Stimulated activated CD4-positive, alpha-beta T cell treated with anti-CD3 and anti-CD28 coated beads, Interleukin-12 subunit alpha, Interleukin-12 subunit beta, amount 100 ng/mL, for 24 hours (primary cell): ENCODE results near the gene VSIG8.

ENCODE experiments used
- DNase-seq, 2 experiments: peaks; one replicate each; pipeline ENCODE4 v3.0.0-alpha.2; 2020; ENCODE audit warnings: low read depth in 2 of 2

VSIG8 gene

DNA sequence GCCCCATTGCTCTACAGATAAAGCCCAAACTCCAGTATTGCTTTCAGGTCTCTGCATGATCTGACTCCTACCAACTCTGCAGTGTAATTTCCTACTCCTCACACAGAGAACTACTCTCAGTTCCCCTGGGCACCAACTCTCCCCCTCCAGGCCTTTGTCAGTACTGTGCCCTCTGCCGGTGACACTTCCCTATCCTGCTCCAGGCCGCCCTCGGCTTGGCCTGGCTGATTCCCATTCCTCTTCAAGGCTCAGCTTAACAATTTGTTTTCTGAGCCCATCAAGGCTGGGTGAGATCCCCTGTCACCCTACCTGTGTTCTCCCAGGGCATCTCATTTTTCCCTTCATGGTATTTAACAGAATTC, 33.2 kb downstream of the VSIG8 start:
- no peak for DNase-seq

- DNase-seq, result no peak
These were observed 33.7 kb downstream of the VSIG8 start for GRCh38 chr1:159828581-159829272.

GRCh38 chr1:159828176-159828575, 34.3 kb downstream of the VSIG8 start:
- no peak for DNase-seq

DNA sequence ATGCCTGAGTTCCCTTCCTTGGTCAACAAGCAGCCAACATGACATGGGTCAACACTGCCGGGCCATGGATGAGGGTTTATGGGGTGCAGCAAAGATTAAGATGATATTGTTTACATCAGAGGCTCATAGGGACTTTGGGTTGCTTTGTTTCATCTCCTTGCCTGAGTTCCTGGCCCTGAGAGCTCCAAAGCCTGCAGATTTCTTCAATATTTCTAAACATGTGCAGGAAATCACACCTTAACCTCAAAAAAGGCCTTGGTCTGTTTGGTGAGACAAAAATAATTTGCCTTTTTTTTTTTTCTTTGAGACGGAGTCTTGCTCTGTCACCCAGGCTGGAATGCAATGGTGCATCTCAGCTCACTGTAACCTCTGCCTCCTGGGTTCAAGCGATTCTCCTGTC, 34.9 kb downstream of the VSIG8 start:
- DNase-seq, result no peak

- no peak for DNase-seq
These were observed 35.4 kb downstream of the VSIG8 start for GRCh38 chr1:159827102-159827490.

GRCh38 chr1:159826441-159827101, 35.9 kb downstream of the VSIG8 start, which contains the start of gene SLAMF8:
Gene SLAMF8, plus strand, starts transcription at chr1:159826873. Its CDS starts 26 bp downstream, at chr1:159826899.
- peak; percentile 21 to 43 for DNase-seq

GRCh38 chr1:159825564-159825963, 36.9 kb downstream of the VSIG8 start:
- DNase-seq, result no peak

DNA sequence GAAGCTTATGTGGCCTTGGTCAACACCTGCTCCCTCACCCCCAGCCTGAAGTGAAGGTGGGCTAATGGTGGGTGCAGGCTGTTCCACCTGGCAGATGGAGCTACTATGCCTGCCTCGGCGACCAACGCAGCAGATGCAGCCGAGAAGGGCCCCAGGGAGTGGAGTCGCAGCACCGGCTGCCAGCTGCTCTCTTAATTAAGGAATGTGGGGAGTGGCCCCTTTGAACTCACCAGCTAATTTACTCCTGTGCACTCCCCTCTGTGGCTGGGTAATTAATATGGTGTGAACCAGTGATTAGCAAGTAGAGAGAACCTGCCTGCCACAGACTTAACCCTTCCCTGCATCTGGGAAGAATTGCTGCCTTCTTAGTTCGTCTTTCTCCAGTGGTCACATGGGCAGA, 39.1 kb downstream of the VSIG8 start:
- no peak for DNase-seq

DNA sequence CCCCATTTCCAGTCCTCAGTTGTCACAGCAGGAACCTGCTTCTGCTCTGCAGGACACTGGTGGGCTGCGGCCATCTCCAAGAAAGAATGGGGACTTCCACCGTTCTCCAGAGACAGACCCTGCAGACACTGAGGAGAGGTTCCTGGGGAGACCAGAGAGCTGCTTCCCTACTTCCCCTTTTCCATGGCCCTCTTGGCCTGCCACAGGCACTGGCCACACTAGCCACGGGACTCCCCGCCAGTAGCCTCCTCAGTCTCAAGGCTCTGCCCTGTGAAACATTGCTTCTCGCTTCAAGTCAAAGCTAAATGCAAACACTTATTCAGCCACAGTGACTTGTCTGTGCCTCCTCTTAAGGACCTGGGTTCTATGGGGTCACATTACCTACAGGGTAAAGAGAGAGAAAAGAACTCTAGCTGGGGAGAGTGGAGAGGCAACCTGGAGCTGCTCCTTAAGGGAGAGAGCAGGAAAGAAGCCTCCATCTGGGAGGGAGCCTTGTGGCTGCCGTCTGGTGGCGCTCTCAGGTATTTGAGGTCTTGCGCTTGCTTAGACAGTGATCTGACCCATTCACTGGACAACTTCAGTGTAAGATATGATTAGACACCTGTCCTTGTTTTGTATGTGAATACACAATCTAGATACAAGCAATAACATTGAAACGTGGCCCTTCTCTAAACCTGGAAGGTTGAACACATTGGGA, 41.1 kb downstream of the VSIG8 start:
- DNase-seq, result no peak

- no peak for DNase-seq
These were observed 45.0 kb downstream of the VSIG8 start for GRCh38 chr1:159817276-159818041.

DNA sequence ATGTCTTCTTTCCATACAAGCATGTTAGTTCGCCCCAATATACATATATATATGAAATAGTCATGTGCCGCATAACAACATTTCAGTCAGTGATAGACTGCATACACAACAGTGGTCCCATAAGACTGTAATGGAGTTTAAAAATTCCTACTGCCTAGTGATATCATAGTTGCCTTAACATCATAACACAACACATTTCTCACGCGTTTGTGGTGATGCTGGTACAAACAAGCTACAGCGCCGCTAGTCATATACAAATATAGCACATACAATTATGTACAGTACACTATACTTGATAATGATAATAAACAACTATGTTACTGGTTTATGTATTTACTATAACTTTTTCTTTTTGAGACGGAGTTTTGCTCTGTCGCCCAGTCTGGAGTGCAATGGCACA, 46.5 kb downstream of the VSIG8 start:
- no peak for DNase-seq

DNA sequence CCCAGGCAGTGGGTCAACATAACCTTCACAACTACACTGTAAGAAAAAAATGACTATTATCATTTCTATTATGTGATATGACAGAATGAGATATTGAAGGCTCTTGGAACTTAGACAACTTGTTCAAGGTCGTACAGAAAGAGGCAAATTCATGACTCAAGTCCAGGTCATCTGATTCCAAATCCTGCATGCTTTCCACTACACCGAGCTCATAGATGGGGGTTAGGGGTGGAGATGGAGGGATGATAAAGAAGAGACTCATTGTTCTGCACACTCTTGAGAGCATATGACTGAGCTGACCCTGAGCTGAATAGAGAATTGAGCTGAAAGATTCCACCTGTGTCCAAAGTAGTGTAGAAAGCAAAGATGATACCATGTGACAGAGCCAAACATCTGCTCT, 57.5 kb downstream of the VSIG8 start:
- DNase-seq, result no peak
